ENCODE measurements around the gene TSPOAP1. TPM values are rescaled to one million over a fixed set of nuclear protein-coding genes. Genes with fewer than 3 reads are reported as not detected.

The TSPOAP1 gene
- total and polyA plus RNA-seq, 10 of the 15 experiments (the other 5 are each of a cell fraction or from before 2014, with no cell fraction given), result 0.58 to 16.4 (median 4.2) TPM; not detected in 1

GRCh38 chr17:58328195-58329034 lies at the start of gene TSPOAP1 (continued):
- peak; percentile 57 to 66; a peak in 2 of 4 replicates for TF ChIP-seq BHLHE40 (IDR thresholded peaks at IDR 0.05; ENCODE audit: borderline replicate concordance in 1 of 2, low read depth in 2 of 2, low read length in 1 of 2)
- peak; percentile 12; the same call in 1 of the 2 replicates for TF ChIP-seq HCFC1 (IDR thresholded peaks at IDR 0.05; ENCODE audit: low read length)
- TF ChIP-seq IKZF1 (conservative IDR thresholded peaks at IDR 0.05), result no peak
- TF ChIP-seq ZBTB40 (IDR thresholded peaks at IDR 0.05; ENCODE audit: borderline replicate concordance), result no peak
- TF ChIP-seq SP1 (IDR thresholded peaks at IDR 0.05; ENCODE audit: low read depth, low read length), result peak; percentile 14
- TF ChIP-seq YY1 (IDR thresholded peaks at IDR 0.05; ENCODE audit: low read depth, low read length), result peak; percentile 58
- TF ChIP-seq PAX5 (IDR thresholded peaks at IDR 0.05; ENCODE audit: borderline replicate concordance, low read depth, low read length), result 0 out of 2 replicates have a peak, but pooled peaks have one; percentile 64
- TF ChIP-seq POLR2AphosphoS5 (IDR thresholded peaks at IDR 0.05; ENCODE audit: low read length), result peak; percentile 93
- TF ChIP-seq SMC3 (IDR thresholded peaks at IDR 0.05; ENCODE audit: borderline replicate concordance, low read length), result 0 out of 2 replicates have a peak, but pooled peaks have one; percentile 16
- TF ChIP-seq TCF3 (IDR thresholded peaks at IDR 0.05; ENCODE audit: borderline replicate concordance, insufficient read depth, low read depth, low read length), result peak; percentile 77
- TF ChIP-seq MTA3 (IDR thresholded peaks at IDR 0.05; ENCODE audit: borderline replicate concordance, low read length), result no peak
- TF ChIP-seq BACH1 (IDR thresholded peaks at IDR 0.05; ENCODE audit: borderline replicate concordance), result peak; percentile 87
- 0 out of 2 replicates have a peak, but pooled peaks have one; percentile 32 for TF ChIP-seq ESRRA (IDR thresholded peaks at IDR 0.05; ENCODE audit: low read length)
- 0 out of 2 replicates have a peak, but pooled peaks have one; percentile 58 for TF ChIP-seq TAF1 (IDR thresholded peaks at IDR 0.05; ENCODE audit: borderline replicate concordance, low read depth, low read length)
- no peak for TF ChIP-seq ATF2 (IDR thresholded peaks at IDR 0.05; ENCODE audit: low read length)
- peak; percentile 14; the same call in 1 of the 2 replicates for TF ChIP-seq NKRF (conservative IDR thresholded peaks at IDR 0.05)
- no peak for TF ChIP-seq JUND (IDR thresholded peaks at IDR 0.05; ENCODE audit: low read depth, low read length)
- 0 out of 2 replicates have a peak, but pooled peaks have one; percentile 37 for TF ChIP-seq DPF2 (IDR thresholded peaks at IDR 0.05)
- TF ChIP-seq ZNF24 (IDR thresholded peaks at IDR 0.05), result 0 out of 2 replicates have a peak, but pooled peaks have one; percentile 31
- peak; percentile 60; the same call in 1 of the 2 replicates for TF ChIP-seq IRF4 (IDR thresholded peaks at IDR 0.05; ENCODE audit: low read depth, low read length)
- peak; percentile 75; the same call in 1 of the 2 replicates for TF ChIP-seq POLR2AphosphoS2 (IDR thresholded peaks at IDR 0.05; ENCODE audit: low read depth, low read length)
- TF ChIP-seq RELA (IDR thresholded peaks at IDR 0.05; ENCODE audit: borderline replicate concordance, partially characterized antibody), result peak; percentile 38
- 0 out of 2 replicates have a peak, but pooled peaks have one; percentile 24 for TF ChIP-seq FOXK2 (IDR thresholded peaks at IDR 0.05)

Measured in GM12878 (cell line).